Uterus (tissue), 2 donors: Measurements from ENCODE around the gene ZNF536.

Experiments used
- CTCF ChIP-seq, 4 experiments: fragments of 200-600 bp in 2 of 4; fragments of 450-650 bp in 2 of 4; sonication (generic) in 2 of 4; IDR thresholded peaks; one replicate each; pipeline ENCODE4 v1.5.1; 2016 to 2019; ENCODE audit warnings: antibody characterized with exemption in 4 of 4, mild to moderate bottlenecking in 2 of 4, moderate library complexity in 1 of 4
- POLR2A ChIP-seq, 2 donors: fragments of 450-650 bp; IDR thresholded peaks; one replicate each; pipeline ENCODE4 v1.6.1; 2016; ENCODE audit warnings: antibody characterized with exemption in 2 of 2, mild to moderate bottlenecking in 1 of 2, moderate library complexity in 1 of 2

GRCh38 chr19:30428844-30429243 is 56.7 kb downstream of the ZNF536 start:
- TF ChIP-seq POLR2A (IDR thresholded peaks at IDR 0.05) (no peak), CTCF (IDR thresholded peaks at IDR 0.05) (no peak)
